Esophagus squamous epithelium (tissue), 5 donors: ENCODE measurements around the gene ARHGEF5. TPM values are rescaled to one million over a fixed set of nuclear protein-coding genes. Genes with fewer than 3 reads are reported as not detected.
"Not testable (repeated sequence)": the region's sequence is repeated elsewhere in the genome, so short reads cannot be mapped to it uniquely, and the experiment has no call there.

Experiments used
- DNase-seq: peaks from one replicate; lab custom pipeline; 2025; lab: John Stamatoyannopoulos, UW
- H3K27ac ChIP-seq, 4 donors: fragments of 200-600 bp; sonication (generic); one replicate each; pipeline ENCODE4 v1.5.1; 2016 to 2019; ENCODE audit warnings: mild to moderate bottlenecking in 1 of 4
- H3K27me3 ChIP-seq, 4 donors: fragments of 200-600 bp; sonication (generic); 1 replicate in 3 of 4; 2 replicates in 1 of 4; pipeline versions ENCODE4 v1.5.1 to v1.6.0; 2017 to 2021; ENCODE audit warnings: antibody characterized with exemption in 1 of 4
- H3K36me3 ChIP-seq, 3 donors: fragments of 200-600 bp; sonication (generic); one replicate each; pipeline ENCODE4 v1.5.1; 2016 to 2019
- H3K4me1 ChIP-seq, 3 donors: fragments of 200-600 bp; sonication (generic); one replicate each; pipeline ENCODE4 v1.5.1; 2017 to 2019
- H3K4me3 ChIP-seq, 4 donors: fragments of 200-600 bp; sonication (generic); 1 replicate in 3 of 4; 2 replicates in 1 of 4; pipeline ENCODE4 v1.5.1; 2016 to 2019; ENCODE audit warnings: mild to moderate bottlenecking in 2 of 4, moderate library complexity in 1 of 4
- H3K9me3 ChIP-seq, 3 donors: fragments of 200-600 bp; sonication (generic); one replicate each; pipeline ENCODE4 v1.5.1; 2016 to 2019
- CTCF ChIP-seq, 6 experiments: fragments of 450-650 bp in 4 of 6; fragments of 200-600 bp in 2 of 6; sonication (generic) in 2 of 6; IDR thresholded peaks; one replicate each; pipeline ENCODE4 v1.5.1; 2016 to 2019; ENCODE audit warnings: antibody characterized with exemption in 6 of 6, mild to moderate bottlenecking in 4 of 6, moderate library complexity in 4 of 6
- POLR2A ChIP-seq, 4 donors: fragments of 450-650 bp; IDR thresholded peaks; one replicate each; pipeline ENCODE4 v1.6.1; 2017; ENCODE audit warnings: antibody characterized with exemption in 4 of 4, mild to moderate bottlenecking in 4 of 4, moderate library complexity in 3 of 4
- WGBS, 2 donors: methylation state at CpG; one replicate each; pipeline ENCODE4 v1.1.5; 2018; 5-methylcytosine and 5-hydroxymethylcytosine counted together
- intact Hi-C: fragments of 100-400 bp; cut with DNase I; formaldehyde crosslinking; loops from one replicate; pipeline ENCODE4 v1.15.0; 2022
- total RNA-seq, 4 donors: library from RNA; depleted of rRNA; stranded (reverse); fragments of >200 nt; gene quantifications; one replicate each; pipeline ENCODE4 v1.1.0, GENCODE V29; 2016
- donor health status: DM: yes; HTN: yes; CAD: no.

The ARHGEF5 gene
- total RNA-seq, 4 donors from 2014 or later, result 29.2 to 59.3 (median 39.1) TPM

DNA sequence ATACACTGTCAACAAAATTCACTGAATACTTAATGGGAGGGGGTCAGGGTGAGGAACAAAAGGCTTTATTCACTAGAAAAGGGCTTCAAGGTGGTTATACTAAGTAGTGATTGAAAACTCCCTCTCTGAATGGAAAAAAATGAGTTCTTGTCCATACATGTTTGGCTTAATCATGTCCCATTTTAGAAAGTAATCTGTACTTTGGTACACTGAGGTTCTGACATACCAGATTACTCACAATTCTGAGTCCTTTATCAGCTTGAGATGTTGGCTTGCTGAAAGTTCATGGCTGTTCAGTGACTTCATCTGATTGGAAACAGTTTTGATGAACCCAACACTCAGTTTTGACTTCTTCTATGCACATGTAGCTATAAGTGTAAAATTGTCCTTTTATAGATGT is 61.1 kb downstream of the ARHGEF5 start:
- TF ChIP-seq POLR2A (IDR thresholded peaks at IDR 0.05) (no peak), CTCF (IDR thresholded peaks at IDR 0.05) (no peak)
- no peaks in the 10 kb centered on the region for H3K9me3 ChIP-seq
- H3K4me3 ChIP-seq, result no peak overlapping the region
- H3K4me1 ChIP-seq, result peaks cover 0 to 62% (median 0%) of the 10 kb centered on the region in 3 donors
- intact Hi-C loops, result no loop called here
- H3K27me3 ChIP-seq, result no peaks in the 10 kb centered on the region
- peak overlapping the region in 3 of 4 donors; percentile 6 to 61 (median 53) for H3K27ac ChIP-seq
- DNase-seq, result no peak
- no peaks in the 10 kb centered on the region for H3K36me3 ChIP-seq

DNA sequence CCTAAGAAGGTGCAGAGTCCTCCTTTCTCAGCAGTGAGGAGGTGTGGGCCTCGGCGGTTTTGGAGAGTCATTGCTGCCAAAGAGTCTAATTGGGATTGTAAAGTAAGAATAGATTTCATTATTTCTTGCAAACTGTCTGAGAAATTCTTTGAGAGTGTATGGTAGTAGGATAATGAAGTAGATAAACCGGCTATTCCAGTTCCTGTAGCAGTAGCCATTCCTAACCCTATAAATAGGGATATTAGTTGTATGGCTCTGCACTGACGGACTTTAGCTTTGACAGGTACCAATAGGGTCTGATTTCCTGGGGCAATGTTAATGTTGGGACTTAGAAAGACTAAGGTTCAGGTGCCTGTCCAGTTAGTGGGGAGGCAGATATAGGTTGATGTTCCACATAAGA is 63.7 kb downstream of the ARHGEF5 start:
- H3K4me3 ChIP-seq, intact Hi-C loops, H3K36me3 ChIP-seq, H3K9me3 ChIP-seq, H3K27me3 ChIP-seq, DNase-seq: not testable (repeated sequence)
- Histone ChIP-seq H3K27ac (peak overlapping the region in 3 of 4 donors; percentile 53 to 73 (median 69)), H3K4me1 (peaks cover 0 to 49% (median 0%) of the 10 kb centered on the region in 3 donors)
- WGBS, 2 donors, result 41 to 56% methylated on average over 4 of the region's 4 CpGs

- DNase-seq, H3K4me3 ChIP-seq, H3K4me1 ChIP-seq, intact Hi-C loops, H3K27ac ChIP-seq, H3K27me3 ChIP-seq, H3K36me3 ChIP-seq: not testable (repeated sequence)
- H3K9me3 ChIP-seq, result peaks cover 0 to 33% (median 9%) of the 10 kb centered on the region in 3 donors
- 47 to 49% methylated on average over 2 of the region's 2 CpGs for WGBS, 2 donors
Measured at GRCh38 chr7:144427539-144427938, 72.3 kb downstream of the ARHGEF5 start.

DNA sequence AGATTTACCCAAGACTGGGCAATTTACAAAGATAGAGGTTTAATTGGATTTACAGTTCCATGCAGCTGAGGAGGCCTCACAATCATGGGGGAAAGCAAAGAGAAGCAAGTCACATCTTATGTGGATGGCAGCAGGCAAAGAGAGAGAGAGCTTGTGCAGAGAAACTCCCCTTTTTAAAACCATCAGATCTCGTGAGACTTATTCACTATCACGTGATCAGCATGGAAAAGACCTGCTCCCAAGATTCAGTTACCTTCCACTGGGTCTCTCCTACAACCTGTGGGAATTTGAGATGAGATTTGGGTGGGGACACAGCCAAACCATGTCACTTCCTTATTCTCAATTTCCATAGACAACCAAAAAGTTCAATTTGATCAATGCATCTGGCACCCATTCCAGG is 73.2 kb downstream of the ARHGEF5 start:
- Histone ChIP-seq H3K4me3 (no peak overlapping the region), H3K9me3 (peaks cover 0 to 33% (median 9%) of the 10 kb centered on the region in 3 donors), H3K4me1 (no peaks in the 10 kb centered on the region), H3K36me3 (no peaks in the 10 kb centered on the region), H3K27me3 (no peaks in the 10 kb centered on the region), H3K27ac (no peak overlapping the region)
- intact Hi-C loops, result no loop called here
- no peak for DNase-seq
- TF ChIP-seq CTCF (IDR thresholded peaks at IDR 0.05) (no peak), POLR2A (IDR thresholded peaks at IDR 0.05) (no peak)
- WGBS, 2 donors, result 80 to 87% methylated on average over 2 of the region's 2 CpGs

Other genes starting within 250 kb of the ARHGEF5 start
- not detected for gene OR2A2, start 245.8 kb upstream of the ARHGEF5 start, total RNA-seq
- gene OR2A14, start 232.2 kb upstream of the ARHGEF5 start, total RNA-seq, result not detected
- gene CTAGE4, start 171.9 kb upstream of the ARHGEF5 start, total RNA-seq, result 1 to 10 TPM; 1.5 to 8.6 (median 3.9) TPM
- gene ARHGEF35, start 159.6 kb upstream of the ARHGEF5 start, total RNA-seq, result 10 to 100 TPM; 14.5 to 19.8 (median 15.7) TPM
- under 1 TPM in 1 of 4 donors, not detected in 3; under 0.01 TPM for gene OR2A42, start 115.8 kb upstream of the ARHGEF5 start, total RNA-seq
- 10 to 100 TPM in 1 of 4 donors, 1 to 10 TPM in 3; 1.9 to 12.6 (median 6.6) TPM for gene OR2A7, start 90.6 kb upstream of the ARHGEF5 start, total RNA-seq
- gene CTAGE8, start 86.1 kb upstream of the ARHGEF5 start, total RNA-seq, result 1 to 10 TPM in 3 of 4 donors, under 1 TPM in 1; 0.23 to 4.5 (median 3.4) TPM
- not detected for gene OR2A1, start 43.0 kb upstream of the ARHGEF5 start, total RNA-seq
- not detected for gene NOBOX, start 48.3 kb downstream of the ARHGEF5 start, total RNA-seq